Putamen (tissue), 1 donor: ENCODE results near the gene CNKSR1.

Experiments
- DNase-seq: peaks from one replicate; pipeline ENCODE4 v3.0.0-alpha.2; 2016; ENCODE audit warnings: low spot score

The CNKSR1 gene, protein sequence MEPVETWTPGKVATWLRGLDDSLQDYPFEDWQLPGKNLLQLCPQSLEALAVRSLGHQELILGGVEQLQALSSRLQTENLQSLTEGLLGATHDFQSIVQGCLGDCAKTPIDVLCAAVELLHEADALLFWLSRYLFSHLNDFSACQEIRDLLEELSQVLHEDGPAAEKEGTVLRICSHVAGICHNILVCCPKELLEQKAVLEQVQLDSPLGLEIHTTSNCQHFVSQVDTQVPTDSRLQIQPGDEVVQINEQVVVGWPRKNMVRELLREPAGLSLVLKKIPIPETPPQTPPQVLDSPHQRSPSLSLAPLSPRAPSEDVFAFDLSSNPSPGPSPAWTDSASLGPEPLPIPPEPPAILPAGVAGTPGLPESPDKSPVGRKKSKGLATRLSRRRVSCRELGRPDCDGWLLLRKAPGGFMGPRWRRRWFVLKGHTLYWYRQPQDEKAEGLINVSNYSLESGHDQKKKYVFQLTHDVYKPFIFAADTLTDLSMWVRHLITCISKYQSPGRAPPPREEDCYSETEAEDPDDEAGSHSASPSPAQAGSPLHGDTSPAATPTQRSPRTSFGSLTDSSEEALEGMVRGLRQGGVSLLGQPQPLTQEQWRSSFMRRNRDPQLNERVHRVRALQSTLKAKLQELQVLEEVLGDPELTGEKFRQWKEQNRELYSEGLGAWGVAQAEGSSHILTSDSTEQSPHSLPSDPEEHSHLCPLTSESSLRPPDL

DNA sequence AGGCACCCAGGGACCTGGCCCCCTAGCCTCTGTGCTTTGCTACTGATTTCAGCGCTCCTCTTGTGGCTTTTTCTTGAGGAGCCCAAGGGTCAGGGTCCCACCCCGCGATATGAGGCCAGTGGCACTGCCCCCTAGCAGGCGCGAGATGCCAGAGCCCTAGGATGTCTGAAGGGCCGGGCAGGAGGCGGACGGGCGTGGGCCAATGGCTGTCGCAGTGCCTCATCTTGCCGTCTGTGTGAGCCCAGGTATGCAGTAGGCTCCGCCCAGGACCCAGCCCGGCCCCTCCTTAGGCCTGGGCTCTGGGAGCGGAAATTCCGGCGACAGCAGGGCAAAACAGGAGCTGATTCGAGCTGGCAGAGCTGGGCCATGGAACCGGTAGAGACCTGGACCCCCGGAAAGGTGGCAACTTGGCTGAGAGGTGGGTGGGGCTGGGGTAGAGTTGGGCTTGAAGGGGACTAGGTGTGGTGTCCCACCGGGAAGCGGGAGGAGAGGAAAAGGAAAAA lies at the start of gene CNKSR1:
CNKSR1 (plus strand) TSS at position 310 of the 503 bp plus-strand sequence; CDS start at position 367, 57 bp downstream.
- DNase-seq, result no peak

DNA sequence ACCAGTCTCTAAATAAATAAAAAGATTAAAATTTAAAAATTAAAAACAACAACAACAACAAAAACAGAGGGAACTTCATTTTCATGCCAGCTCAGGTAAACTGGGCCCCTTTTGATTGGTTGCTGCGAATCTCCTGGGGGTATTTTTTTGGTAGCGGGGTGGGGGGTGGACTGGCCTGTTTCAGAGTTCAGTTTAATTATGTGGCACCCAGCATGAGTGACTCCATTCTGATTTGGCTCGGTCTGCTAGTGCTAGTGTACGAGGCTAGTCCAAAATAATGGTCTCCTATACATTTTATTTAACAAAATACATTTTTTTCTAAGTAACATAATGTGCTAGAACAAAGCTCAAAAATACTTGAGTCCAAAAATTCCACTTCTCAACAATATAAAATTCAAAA lies 47.5 kb upstream of the CNKSR1 start:
- DNase-seq, result no peak

DNA sequence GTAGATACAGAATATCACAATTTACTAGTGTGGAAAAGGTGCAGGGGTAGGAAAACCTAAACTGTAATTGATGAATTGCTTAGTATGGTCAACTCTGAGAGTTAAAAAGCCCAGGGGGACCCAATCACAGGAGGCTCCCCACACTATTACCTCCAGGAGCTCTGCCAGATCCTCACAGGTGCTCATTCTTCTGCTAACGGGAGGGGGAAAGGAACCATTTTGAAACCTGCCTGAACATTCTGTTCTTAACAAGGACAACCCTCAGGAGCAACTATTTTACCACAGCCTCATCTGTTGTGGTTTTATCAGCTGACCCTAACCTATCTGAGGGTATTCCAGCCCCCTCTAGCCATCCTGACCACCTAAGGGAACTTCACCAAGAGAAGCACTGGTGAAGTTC lies 46.6 kb upstream of the CNKSR1 start:
- no peak for DNase-seq

DNA sequence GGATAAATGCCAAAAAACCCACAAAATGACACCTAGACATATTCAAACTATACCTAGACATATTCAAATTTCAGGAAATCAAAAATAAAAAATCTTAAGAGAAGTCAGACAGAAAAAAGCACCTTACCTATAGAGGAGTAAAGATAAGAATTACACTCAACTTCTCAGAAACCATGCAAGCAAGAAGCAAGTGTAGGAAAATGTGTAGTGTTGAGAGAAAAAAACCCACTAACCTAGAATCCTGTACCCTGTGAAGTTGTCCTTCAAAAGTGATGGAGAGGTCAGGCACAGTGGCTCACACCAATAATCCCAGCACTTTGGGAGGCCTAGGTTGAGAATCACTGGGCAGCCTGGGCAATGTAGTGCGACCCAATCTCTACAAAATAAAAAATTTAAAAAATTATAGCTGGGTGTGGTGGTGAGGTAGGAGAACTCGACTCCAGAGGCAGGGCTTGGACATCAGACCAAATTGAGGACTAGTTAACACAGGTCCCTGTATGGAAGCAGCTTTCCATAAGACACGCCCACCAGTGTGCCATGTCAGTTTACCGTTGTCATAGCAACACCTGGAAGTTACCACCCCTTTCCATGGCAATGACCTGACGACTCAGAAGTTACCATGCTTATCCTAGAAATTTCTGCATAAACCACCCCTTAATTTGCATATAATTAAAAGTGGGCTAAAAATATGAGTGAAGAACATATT lies 45.0 kb upstream of the CNKSR1 start:
- DNase-seq, result no peak

DNA sequence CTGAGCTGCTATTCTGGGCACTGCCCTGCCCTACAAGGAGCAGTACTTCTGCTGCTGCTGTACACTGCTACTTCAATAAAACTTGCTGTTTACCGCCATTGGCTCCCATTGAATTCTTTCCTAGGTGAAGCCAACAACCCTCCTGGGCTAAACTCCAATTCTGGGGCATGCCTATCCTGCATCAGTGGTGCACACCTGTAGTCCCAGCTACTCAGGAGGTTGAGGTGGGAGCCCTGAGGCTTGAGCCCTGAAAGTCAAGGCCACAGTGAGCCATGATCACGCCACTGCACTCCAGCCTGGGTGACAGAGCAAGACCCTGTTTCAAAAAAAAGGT lies 44.5 kb upstream of the CNKSR1 start:
- no peak for DNase-seq

DNA sequence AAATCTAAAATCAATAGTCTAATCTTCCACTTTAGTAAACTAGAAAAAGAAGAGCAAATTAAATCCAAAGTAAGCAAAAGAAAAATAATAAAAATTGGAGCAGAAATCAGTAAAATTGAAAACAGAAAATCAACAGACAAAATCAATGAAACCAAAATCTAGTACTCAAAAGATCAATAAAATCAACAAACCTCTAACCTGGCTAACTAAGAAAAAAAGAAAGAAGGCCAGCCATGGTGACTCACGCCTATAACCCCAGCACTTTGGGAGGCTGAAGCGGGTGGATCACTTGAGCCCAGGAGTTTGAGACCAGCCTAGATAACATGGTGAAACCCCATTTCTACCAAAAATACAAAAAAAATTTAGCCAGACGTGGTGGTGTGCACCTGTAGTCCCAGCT lies 42.8 kb upstream of the CNKSR1 start:
- no peak for DNase-seq

DNA sequence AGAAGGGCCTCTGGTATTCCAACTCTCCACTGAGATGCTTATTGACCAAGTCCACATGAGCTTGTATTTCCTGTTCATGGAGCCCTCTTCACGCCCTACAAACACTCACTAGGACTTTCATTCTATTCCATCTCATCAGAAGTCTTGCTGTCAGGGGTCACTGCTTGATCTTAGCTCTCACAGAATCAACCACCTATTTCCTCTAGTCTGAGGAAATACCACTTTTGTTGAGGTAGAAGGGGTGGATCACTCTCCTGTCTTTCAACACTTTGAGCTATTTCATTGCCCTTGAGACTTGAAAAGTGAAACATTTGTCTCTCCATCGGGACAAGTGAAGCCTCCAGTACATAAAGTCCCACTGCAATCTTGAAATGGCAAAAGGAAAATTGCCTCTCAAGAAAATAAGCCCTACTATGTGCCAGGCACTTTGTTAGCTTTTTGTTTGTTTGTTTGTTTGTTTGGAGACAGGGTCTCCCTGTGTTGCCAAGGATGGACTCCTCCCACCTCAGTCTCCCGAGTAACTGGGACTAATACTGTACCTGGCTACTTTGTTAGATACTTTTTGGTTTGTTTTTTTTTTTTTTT lies 38.2 kb upstream of the CNKSR1 start:
- DNase-seq, result no peak

DNA sequence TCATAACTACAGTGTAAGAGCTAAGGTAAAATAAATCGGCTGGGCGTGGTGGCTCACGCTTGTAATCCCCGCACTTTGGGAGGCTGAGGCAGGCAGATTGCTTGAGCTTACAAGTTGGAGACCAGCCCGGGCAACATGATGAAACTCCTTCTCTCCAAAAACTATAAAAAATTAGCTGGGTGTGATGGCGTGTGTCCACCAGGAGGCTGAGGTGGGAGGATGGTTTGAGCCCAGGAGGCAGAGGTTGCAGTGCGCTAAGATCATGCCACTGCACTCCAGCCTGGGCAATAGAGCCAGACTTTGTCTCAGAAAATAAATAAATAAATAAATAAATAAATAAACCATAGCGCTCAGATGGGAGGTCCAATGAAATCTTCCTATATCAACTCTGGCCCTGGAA lies 35.1 kb upstream of the CNKSR1 start:
- DNase-seq, result no peak

DNA sequence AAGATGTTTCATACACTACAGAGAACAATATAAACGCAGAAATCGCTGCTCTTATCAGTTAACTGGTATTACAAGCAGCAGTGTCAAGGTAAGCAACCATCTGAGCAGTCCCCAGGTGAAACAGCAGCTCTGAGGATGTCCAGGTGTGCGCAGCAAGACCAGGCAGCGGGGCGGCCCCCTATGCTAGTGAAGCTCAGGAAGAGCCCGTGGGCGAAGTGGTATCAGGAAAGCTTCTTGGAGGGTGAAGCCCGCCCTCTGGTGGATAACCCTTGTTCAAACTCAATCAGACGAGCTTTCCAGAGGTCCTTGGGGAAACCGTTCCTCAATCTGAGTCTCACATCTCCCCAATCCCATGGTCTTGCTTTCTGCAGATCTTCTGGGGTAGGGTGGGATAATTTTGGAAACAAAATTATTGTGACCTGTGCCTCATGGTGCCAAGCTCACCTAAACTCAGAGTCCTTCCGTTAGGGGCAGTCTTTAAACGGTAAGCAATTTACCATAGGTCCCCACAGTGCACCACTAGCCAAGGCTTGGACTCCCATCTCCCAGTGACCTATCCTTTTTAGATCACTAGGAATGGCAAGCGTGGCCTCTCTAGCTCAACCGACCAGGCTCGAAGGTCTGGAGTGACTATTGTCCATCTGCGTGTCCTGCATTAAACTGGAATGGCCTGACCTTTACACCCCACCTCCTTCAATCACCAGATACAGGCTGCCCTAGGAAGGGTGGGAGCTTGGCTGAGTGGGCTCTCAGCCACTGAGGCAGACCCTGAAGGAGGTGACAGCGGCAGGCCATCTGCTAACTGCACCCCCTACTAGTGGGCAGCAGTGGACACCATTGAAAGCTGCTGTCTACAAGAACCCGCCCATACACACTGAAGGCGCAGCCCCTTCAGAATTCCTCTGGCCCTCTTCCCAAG lies 32.0 kb upstream of the CNKSR1 start:
- DNase-seq, result peak; percentile 80

DNA sequence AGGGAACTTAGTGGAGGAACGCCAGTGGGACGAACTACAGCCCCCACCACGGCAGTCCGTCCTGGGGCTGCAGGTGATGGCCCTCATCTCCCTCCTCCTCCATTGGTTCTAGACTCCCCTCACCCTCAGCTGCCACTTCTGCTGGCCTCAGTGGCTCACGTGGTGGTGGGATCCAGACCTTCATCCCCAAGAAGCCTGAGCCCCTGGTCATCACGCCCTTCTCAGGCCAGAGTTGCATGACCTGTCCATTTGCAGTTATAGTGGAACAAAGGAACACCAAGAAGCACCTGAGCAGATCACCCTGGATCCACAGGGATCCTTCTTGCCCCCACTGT lies 31.4 kb upstream of the CNKSR1 start:
- no peak for DNase-seq

DNA sequence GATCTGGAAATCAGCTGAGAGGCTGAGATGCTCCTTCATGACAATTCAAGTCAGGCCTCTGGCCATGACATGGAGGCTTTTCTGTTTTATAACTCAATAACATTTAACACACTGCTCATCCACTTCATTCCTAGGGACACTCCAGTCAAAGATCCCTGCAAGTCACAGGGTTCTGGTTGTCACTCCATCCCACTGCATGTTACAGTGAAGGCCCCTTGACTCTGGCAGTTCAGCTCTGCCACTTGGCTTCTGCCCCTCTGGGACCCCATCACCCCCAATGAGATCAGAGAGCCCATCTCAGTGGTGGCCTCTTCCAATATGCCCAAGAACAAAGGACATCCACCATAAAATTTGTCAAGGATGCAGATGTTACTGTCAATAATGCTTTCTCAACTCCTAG lies 28.4 kb upstream of the CNKSR1 start:
- no peak for DNase-seq

DNA sequence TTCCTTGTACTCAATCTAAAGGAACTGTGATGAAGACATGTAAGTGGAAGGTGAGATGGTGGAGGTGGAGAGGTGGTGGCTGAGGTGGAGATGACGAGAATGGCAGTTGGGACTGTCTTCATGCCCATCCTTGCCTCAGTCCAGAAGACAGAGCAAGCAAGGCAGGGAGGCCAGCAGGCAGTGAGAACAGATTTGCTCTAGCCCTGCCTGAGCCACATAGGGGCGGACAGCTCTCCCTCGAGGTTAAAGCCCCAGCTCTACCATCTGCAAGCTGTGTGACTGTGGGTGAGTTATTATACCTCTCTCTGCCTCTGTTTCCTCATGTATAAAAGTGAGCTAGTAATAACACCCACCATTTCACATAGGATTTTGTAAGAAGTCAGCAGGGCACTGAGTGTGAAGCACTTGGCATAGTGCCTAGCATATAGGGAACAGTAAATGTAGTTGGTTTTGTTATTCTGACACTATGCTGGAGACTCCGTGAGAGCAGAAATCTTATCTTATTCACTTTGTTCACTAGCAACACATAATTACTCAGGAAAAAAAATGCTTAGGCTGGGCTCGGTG lies 23.2 kb upstream of the CNKSR1 start:
- no peak for DNase-seq

DNA sequence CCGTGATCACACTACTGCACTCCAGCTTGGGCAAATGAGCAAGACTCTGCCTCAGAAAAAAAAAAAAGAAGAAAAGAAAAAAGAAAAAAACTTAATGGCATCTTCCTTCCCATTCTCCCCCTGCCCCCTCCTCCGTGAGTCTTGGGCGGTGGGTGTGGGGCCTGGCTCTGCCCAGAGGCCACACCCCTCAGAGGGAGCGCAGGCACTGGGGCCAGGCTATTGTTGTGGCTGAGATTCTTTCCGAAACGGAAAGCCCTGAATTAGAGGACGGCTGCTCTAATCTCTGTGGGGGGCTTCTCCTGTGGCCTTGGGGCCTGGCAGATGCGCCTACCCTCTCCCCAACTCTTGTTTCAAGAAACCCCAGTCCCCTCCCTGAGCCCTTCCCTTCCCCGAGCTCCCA lies 22.5 kb upstream of the CNKSR1 start:
- DNase-seq, result no peak

DNA sequence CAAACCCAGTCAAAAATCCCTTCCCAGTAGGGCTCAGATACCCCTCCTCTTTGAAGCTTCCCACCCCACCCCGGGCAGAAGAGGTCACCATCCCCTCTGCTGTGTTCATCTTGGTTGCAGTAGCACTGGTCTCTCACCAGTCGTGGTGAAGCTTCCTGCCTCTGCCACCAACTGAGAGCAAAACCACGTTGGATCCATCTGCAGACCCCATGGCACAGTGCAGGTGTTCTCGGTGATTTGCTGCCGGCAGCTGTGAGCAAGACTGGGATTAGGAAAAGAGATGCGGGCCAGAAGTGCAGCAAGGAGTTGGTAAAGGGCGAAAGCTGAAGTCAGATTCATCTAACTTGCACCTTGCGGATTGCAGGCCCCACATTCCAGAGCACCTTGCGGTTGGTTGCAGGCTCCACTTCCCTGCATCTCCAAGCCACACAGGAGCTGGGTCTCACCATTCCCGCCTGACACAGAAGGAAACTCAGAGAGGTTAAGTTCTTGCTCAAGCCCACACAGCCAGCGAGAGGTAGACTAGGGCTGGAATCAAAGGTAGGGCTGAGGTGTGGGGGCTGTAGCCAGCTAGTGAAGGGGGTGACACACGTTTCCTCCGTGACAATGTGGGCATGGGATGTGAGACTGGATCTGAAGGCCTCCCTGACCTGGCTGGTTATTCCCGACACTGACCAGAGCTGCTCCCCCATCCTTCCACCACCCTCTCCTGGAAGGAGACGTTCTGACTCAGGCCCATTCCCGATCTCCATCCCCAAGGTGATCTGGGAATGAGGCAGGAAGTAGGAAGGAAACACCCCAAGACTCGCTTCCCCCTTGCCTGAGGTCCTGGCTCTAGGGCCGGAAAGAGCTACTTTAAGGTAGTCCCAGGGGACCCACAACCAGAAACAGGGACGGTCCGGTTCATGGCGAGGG lies 21.7 kb upstream of the CNKSR1 start:
- DNase-seq, result no peak

DNA sequence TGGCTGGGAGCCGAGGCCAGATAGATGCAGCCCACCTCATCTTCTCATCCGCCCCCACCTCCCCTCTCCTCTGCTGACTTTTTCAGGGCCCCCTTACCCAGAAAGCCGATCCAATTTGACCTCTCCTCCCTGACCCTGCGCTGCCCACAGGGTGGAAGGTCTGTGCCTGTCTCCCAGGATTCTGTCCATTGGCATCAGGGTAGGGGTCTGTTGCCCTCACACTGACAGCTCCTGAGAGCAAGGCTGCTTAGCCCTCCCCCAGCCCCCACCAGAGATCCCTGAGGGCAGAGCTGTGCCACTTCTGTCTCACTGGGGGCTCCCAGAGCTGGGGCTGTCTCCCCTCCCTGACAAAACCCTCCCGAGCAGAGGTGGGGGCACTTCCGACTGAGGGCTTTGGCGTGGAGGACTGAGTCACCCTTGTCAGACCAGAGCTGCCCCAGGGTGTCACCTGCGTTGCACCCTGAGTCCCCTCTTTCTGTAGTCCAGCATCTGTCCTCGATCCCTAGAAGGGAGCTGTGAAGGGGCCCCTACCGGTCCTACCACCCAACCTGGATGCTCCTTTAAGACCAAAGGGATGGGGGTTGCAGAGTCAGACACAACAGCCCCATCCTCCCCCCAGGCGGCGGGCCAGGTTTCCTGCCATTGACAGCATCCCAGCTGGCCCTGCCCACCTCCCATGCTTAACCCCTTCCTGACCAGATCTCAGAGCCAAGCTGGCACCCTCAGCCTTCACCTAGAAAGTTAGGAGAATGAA lies 20.8 kb upstream of the CNKSR1 start:
- DNase-seq, result no peak

DNA sequence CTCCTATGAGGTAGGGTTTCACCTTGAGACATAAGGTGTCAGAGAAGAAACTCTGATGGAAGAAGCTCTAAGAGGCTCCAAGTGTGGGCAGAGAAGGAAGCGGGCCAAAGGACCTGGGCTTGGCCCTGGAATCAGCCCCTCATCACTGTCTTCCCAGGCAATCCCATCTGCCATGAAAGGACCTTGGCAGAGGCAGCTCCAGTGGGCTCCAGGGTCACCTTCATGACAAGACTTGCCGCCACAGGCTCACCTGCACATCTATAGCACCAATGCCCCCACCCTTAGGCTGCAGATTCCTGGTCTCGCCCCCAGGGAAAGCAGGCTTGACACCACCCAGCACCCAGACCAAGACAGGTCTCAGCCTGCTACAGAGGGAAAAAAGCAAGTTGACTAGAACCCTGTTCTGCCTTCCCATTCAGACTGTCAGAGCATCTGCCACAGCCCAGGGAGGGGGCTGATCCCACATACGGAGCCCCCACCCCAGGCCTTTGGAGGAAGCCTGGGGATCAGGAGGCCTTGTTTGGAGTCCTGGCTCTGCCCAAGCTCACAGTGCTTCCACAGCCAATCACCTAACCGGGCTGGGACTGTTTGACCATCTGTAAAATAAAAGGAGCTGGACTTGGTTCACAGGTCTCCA lies 18.9 kb upstream of the CNKSR1 start:
- DNase-seq, result no peak

DNA sequence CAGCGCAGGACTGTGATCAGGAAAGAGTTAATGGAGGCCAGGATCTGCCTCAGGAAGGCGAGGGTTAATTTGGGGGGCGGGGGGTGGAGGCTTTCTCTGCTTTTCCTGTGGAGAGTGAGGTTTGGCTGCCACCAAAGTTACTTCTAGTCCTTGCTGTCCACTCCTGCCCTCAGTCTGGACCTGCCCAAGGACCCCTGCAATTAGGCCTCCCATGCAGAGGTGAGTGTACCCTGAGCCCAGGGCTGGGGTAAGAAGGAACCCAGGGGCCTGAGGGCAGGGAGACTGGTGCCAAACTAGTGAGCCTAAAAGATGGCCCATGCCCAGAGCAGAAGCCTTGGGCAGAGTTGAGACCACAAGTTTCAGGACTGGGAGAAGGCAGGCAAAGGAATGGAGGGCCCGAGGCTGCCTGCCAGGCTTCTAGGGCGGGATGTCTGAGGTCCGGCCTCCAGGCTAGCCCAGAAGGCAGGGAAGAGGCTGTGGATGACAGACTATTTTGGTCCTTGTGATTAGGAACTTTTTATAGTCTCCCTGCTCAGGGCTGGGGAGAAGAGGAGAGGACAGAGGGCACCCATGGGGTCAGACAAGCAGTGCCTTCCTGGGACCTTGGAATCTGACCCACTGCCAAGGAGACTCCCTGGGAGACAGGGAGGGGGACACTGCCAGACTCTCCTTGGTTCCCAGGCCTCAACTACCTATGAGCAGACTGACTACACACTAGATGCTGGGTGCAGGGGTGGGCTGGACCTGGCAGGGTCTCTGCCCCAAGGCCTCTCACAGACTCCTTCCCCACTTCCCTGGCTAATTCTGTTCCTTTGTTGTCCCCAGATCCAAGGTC lies 18.2 kb upstream of the CNKSR1 start, which contains the start of gene FAM110D:
FAM110D (plus strand) TSS at position 172 of the 835 bp plus-strand sequence. CDS start 2,213 bp downstream, outside the sequence.
- DNase-seq, result no peak

DNA sequence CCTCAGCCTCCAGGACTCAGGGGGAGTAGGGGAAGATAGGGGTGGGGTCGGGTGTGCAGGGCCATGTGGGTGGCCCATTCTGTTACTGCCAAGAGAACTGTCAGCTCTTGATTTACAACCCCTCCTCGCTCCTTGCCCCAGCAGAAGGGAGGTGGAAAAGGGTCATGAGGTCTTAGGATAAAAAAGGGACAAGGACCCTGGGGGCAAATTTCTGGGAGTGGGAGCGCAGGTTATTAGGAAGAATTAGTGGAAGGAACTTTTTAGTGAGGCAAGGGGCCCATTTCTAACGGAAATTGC lies 17.6 kb upstream of the CNKSR1 start:
- DNase-seq, result no peak
